Mesenteric fat pad (tissue), 1 donor: ENCODE measurements around the gene ENO1. TPM values are rescaled to one million over a fixed set of nuclear protein-coding genes. Genes with fewer than 3 reads are reported as not detected.

Experiments used
- DNase-seq: peaks from one replicate; pipeline ENCODE4 v3.0.0-alpha.2; 2020; ENCODE audit warnings: low spot score
- microRNA-seq: library from miRNA; unstranded; fragments of <30 nt; microRNA quantifications from one replicate; pipeline ENCODE4 v1.2.0, GENCODE V29; 2020; ENCODE audit warnings: borderline number of aligned reads
- total RNA-seq: library from RNA; stranded (reverse); fragmentation: NEBNext Ultra II Directional; extraction: Animal tissue kit (Norgen Biotek cat#: 25700); gene quantifications from one replicate; pipeline ENCODE4 v1.2.1, GENCODE V29; 2021
- donor health status: DM: yes; HTN: yes; CAD: no.

Gene ENO1
- total RNA-seq, 1 donor from 2014 or later, result 863 TPM

DNA sequence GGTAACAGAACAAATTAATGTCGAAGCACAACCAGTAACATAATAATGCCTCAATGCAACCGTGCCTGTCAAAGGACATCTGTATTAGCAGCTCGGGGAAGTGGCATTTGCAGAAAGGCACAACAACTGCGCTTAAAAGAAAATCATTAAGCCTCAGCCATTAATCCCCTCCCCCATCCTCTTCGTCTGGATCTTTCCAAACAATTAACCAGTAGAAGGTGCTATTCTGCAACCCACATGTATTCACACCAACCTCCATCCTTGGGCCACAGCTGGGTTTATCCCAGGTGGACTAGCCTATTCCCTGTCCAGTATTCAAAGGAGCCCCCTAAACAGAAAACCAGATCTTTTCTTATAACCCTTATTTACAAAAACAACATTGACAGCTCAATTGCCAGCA is 63.6 kb downstream of the ENO1 start:
- no peak for DNase-seq

GRCh38 chr1:8813991-8814390 is 64.5 kb downstream of the ENO1 start:
- DNase-seq, result no peak

DNA sequence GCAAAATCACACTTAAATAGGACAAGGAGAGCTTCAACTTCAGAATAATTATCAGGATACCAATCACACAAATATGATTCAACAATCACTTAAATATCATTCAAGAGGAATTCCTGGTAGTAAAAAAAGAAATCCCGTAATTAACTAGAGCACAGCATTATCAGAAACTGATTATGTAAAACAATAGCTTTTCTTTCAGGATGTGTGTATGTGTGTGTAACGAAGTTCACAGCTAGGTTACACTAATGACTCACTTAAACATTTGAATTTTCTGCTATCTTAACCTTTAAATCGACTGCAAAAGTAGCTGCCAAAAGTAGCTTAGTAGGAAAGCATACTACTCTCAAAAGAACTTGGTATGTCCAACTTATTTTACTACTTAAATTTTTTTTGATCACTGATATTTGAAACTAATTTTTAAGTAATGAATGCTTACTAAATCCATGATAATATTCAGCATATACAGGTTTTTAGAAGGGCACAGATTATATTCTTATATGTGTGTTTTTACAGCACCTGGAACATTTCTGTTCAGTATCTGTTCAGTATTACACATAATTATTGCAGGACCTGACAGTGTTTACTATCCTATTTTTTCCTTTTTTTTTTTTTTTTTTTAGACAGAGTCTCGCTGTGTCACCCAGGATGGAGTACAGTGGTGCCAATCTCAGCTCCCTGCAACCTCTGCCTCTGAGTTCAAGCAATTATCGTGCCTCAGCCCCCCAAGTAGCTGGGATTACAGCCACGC is 65.3 kb downstream of the ENO1 start:
- no peak for DNase-seq

GRCh38 chr1:8812081-8812480 is 66.4 kb downstream of the ENO1 start:
- DNase-seq, result no peak

Small RNA genes within 50 kb of the gene (microRNA-seq; reads per million reads assigned to microRNA genes)
- not detected for gene MIR6728

Other genes with a start within 250 kb of the ENO1 start
- 120 TPM for gene RERE, start 61.0 kb downstream of the ENO1 start, total RNA-seq
- not detected for gene CA6, start 67.2 kb upstream of the ENO1 start, total RNA-seq
- not detected for gene SLC2A7, start 147.7 kb upstream of the ENO1 start, total RNA-seq
- 12.9 TPM for gene SLC2A5, start 190.9 kb upstream of the ENO1 start, total RNA-seq